HL-60 (cell line): ENCODE data around the gene EVX2.

Experiments used
- GABPA ChIP-seq: IDR thresholded peaks from 2 replicates; pipeline ENCODE4 v1.6.1; 2012; ENCODE audit warnings: low read depth
- POLR2AphosphoS5 ChIP-seq: IDR thresholded peaks from 2 replicates; pipeline ENCODE4 v1.6.1; 2012; ENCODE audit warnings: low read depth
- TF ChIP-seq, protein P1 (sequence below): IDR thresholded peaks from one replicate; pipeline ENCODE4 v1.5.1; 2011; ENCODE audit warnings: low read length, control low read depth, inconsistent platforms; ENCODE audit not compliant: insufficient read depth
- TF ChIP-seq, protein P2 (sequence below): IDR thresholded peaks from 2 replicates; pipeline ENCODE4 v1.6.1; 2012; ENCODE audit warnings: low read depth; ENCODE audit not compliant: insufficient replicate concordance

DNA sequence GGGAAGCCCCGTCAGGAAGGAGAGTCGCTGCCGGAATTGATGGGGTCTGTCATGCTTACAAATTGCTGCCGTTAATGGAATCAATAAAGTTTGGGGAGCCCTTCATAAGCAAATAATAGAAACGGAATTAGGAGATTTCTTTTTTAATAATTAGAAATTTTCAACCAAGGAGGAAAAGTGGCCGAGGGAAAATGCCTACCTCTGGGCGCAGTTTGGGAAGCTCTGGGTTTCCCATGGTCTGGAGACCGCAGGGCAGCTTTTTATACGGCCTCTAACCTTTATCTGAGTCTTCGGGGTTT lies 1.3 kb downstream of the EVX2 start:
- TF ChIP-seq, protein P1, sequence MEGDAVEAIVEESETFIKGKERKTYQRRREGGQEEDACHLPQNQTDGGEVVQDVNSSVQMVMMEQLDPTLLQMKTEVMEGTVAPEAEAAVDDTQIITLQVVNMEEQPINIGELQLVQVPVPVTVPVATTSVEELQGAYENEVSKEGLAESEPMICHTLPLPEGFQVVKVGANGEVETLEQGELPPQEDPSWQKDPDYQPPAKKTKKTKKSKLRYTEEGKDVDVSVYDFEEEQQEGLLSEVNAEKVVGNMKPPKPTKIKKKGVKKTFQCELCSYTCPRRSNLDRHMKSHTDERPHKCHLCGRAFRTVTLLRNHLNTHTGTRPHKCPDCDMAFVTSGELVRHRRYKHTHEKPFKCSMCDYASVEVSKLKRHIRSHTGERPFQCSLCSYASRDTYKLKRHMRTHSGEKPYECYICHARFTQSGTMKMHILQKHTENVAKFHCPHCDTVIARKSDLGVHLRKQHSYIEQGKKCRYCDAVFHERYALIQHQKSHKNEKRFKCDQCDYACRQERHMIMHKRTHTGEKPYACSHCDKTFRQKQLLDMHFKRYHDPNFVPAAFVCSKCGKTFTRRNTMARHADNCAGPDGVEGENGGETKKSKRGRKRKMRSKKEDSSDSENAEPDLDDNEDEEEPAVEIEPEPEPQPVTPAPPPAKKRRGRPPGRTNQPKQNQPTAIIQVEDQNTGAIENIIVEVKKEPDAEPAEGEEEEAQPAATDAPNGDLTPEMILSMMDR, result no peak
- no peak for TF ChIP-seq POLR2AphosphoS5
- TF ChIP-seq GABPA, result no peak
- TF ChIP-seq, protein P2, sequence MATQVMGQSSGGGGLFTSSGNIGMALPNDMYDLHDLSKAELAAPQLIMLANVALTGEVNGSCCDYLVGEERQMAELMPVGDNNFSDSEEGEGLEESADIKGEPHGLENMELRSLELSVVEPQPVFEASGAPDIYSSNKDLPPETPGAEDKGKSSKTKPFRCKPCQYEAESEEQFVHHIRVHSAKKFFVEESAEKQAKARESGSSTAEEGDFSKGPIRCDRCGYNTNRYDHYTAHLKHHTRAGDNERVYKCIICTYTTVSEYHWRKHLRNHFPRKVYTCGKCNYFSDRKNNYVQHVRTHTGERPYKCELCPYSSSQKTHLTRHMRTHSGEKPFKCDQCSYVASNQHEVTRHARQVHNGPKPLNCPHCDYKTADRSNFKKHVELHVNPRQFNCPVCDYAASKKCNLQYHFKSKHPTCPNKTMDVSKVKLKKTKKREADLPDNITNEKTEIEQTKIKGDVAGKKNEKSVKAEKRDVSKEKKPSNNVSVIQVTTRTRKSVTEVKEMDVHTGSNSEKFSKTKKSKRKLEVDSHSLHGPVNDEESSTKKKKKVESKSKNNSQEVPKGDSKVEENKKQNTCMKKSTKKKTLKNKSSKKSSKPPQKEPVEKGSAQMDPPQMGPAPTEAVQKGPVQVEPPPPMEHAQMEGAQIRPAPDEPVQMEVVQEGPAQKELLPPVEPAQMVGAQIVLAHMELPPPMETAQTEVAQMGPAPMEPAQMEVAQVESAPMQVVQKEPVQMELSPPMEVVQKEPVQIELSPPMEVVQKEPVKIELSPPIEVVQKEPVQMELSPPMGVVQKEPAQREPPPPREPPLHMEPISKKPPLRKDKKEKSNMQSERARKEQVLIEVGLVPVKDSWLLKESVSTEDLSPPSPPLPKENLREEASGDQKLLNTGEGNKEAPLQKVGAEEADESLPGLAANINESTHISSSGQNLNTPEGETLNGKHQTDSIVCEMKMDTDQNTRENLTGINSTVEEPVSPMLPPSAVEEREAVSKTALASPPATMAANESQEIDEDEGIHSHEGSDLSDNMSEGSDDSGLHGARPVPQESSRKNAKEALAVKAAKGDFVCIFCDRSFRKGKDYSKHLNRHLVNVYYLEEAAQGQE, result no peak
